GM18517 (cell line): ENCODE results near the gene ERCC6L.
"Not testable (repeated sequence)": the region's sequence is repeated elsewhere in the genome, so short reads cannot be mapped to it uniquely, and the experiment has no call there.

ENCODE experiments used
- ATAC-seq: cut with Tn5 transposase; IDR thresholded peaks from one replicate; pipeline ENCODE4 v1.9.1; 2021; ENCODE audit warnings: mild to moderate bottlenecking, moderate library complexity; ENCODE audit not compliant: unreplicated experiment

ERCC6L gene

GRCh38 chrX:72254816-72255215, 16.0 kb upstream of the ERCC6L start:
- ATAC-seq = no peak

- no peak for ATAC-seq
These were observed 14.9 kb upstream of the ERCC6L start for GRCh38 chrX:72253686-72254085.

GRCh38 chrX:72247206-72247942, 8.5 kb upstream of the ERCC6L start:
- ATAC-seq = no peak

DNA sequence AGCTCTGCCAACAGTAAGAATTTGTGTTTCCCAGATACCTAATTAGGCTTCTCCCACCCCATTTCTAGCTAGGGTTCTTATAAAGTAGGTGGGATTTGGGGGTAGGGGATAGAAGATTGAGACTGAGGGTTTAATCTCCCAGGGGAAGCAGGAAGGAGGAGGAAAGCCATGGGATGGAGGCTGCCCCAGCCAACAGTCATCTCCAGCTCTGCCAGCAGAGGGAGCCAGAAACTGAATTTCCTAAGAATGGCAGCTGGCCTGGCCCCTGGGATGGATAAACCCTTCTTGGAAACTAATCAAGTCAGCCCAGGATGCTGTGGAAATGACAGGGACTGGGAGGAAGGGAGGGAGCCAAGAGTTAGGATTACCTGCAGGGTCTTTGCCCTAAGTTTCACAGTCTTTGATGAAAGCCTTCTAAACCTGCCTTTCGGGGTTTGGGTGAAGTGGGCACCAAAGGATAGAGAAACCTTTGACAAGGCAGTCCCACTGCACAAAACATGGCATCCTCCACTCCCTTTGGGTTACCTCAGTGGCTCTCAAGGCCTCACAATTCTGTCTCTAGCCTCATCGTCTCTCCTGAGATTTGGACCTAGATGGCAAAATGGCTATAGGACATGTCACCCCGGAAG, 6.7 kb upstream of the ERCC6L start:
- ATAC-seq = no peak

- ATAC-seq = no peak
These were observed 4.6 kb upstream of the ERCC6L start for GRCh38 chrX:72243472-72243871.

- ATAC-seq = no peak
These were observed 2.1 kb upstream of the ERCC6L start for GRCh38 chrX:72240976-72241375.

GRCh38 chrX:72238183-72238582, 644 bp downstream of the ERCC6L start:
- no peak for ATAC-seq

DNA sequence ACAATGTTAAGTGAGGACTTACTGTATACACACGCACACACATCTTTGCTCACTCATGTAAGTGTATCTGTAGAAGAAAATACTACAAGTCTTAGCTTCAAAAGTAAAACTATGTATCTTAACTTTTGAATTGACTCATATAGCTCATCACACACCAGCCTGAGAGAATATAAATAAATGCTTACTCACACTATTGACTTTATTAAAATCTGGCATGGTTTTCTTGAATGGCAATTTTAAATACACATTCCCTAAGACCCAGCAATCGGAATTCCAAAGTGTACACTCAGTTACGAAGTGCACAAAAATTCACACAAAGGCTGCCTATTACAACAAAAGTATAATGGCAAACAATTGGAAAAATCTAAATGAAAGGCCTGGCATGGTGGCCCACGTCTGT, 2.0 kb downstream of the ERCC6L start:
- ATAC-seq = no peak

- ATAC-seq = no peak
These were observed 8.5 kb downstream of the ERCC6L start for GRCh38 chrX:72230290-72230689.

GRCh38 chrX:72220375-72220774, 18.5 kb downstream of the ERCC6L start:
- not testable (repeated sequence) for ATAC-seq

- ATAC-seq = no peak
These were observed 21.9 kb downstream of the ERCC6L start for GRCh38 chrX:72216973-72217372.

GRCh38 chrX:72208126-72208800, 30.6 kb downstream of the ERCC6L start:
- ATAC-seq = no peak

GRCh38 chrX:72207366-72207765, 31.5 kb downstream of the ERCC6L start:
- ATAC-seq = no peak

DNA sequence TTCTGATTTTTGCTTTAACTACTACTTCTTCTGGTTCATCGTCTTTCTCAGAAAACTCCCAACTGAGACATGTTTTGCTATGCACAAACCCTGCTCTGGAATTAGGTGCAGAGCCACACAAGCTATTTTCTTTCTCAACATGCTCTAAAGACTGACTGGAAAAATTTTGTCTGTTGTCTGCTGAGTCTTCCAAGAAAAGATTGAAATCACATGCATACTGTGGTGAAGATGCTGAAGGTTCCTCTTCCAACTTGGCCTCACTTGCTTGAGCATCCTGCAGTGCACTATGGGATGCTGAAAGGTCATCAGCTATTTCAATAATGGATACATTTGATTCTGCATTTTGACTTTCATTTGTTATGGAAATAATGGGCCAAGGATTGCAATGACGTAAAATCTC, 33.1 kb downstream of the ERCC6L start:
- no peak for ATAC-seq

- no peak for ATAC-seq
These were observed 35.4 kb downstream of the ERCC6L start for GRCh38 chrX:72203421-72203820.

GRCh38 chrX:72202792-72203401, 35.9 kb downstream of the ERCC6L start:
- ATAC-seq = no peak

DNA sequence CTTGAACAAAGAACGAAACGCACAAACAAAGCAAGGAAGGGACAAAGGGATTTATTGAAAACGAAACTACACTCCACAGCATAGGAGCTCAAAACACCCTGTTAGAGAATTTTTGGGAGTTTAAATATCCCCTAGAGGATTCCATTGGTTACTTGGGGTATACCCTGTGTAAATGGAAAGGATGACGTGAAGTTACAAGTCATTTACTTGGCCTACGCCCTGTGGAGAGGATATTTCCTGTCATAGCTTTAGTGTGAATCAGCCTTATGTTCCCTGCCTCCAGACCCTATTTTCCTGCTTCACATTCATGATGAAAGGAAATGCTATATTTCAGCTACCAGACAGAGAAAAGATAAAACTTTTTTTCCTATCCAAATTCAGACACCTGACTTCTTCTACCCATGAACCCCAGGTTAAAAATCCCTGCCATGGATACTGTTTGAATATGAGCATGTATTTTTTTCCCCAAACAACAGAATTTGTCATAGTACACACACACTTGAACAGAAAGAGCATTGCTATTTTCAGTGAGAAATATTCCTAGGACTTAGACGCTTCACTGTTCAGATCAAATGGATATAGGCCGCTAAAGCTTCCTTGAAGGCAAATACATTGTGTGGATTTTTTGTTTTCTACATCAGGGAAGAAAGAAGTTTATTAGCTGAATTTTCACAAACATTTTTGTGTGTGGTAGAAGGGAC, 36.8 kb downstream of the ERCC6L start:
- no peak for ATAC-seq

GRCh38 chrX:72182924-72183323, 55.9 kb downstream of the ERCC6L start:
- ATAC-seq = no peak

DNA sequence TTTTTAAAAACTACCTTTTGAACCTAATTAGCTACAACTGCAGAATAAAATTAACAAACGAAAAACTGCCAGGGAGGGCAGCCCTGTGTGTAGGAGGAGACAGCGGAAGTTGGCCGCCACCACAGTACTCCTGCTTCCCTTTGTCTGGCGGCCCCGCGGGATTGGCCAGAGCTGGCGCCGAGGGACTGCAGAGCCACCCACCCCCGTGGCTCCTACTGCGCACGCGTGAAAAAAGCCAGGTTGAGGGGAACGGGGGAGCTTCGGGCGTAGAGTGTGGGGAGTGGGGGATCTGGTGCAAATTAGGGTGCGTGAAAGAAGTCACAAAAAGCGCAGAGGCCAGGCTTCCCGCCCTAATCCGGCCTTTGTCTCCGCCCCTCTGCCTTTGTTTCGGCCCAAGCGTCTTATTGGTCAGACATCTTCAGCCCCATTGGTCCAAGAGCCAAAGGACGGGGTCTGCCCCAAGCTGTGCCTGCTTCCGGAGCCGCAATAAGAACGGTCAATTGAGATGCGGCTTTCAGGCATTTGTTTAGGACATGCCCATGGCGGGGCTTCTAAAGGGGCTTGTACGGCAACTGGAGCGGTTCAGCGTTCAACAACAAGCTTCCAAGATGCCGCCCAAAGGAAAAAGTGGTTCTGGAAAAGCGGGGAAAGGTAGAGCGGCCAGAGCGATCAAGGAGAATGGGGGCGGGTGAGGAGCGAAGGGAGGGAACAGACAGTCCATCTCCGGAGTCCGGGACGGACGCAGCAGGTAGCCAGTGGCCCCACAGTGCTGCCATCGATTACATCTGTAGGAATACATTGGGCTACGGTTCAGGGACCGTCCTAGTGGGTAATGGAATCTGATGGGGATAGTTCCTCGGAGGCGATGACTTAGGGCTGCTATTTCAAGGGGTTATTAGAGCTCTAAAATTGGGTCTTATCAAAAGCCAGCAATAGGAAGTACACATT, 57.4 kb downstream of the ERCC6L start, which contains the start of gene PIN4:
TSS of gene PIN4 (plus strand) at position 580 of the 948 bp plus-strand sequence. CDS start at position 609, 29 bp downstream.
- ATAC-seq = peak; percentile 92

- ATAC-seq = no peak
These were observed 58.3 kb downstream of the ERCC6L start for GRCh38 chrX:72180539-72180938.
